ENCODE measurements around the gene CFAP65. TPM values are rescaled to one million over a fixed set of nuclear protein-coding genes. Genes with fewer than 3 reads are reported as not detected.

CFAP65 gene
- total and polyA plus RNA-seq, 9 of the 15 experiments (the other 6 are each of a cell fraction or from before 2014, with no cell fraction given) = not detected

- no peak for TF ChIP-seq POLR2AphosphoS2 (IDR thresholded peaks at IDR 0.05; ENCODE audit: low read length)
- TF ChIP-seq CTCFL (IDR thresholded peaks at IDR 0.05; ENCODE audit: borderline replicate concordance, insufficient read depth, low read depth, low read length, poor library complexity, severe bottlenecking) = no peak
- no peak for TF ChIP-seq DPF2 (IDR thresholded peaks at IDR 0.05)
- no peak for TF ChIP-seq IRF2 (CRISPR knock-in tag; IDR thresholded peaks at IDR 0.05)
- TF ChIP-seq TSHZ1 (CRISPR knock-in tag; IDR thresholded peaks at IDR 0.05) = no peak
- no peak for TF ChIP-seq ZNF740 (CRISPR knock-in tag; IDR thresholded peaks at IDR 0.05)
- TF ChIP-seq ZNF740 (tag; IDR thresholded peaks at IDR 0.05) = no peak
- no peak for TF ChIP-seq ZNF280A (IDR thresholded peaks at IDR 0.05; ENCODE audit: low read depth, partially characterized antibody)
- TF ChIP-seq ZBTB49 (CRISPR knock-in tag; IDR thresholded peaks at IDR 0.05; ENCODE audit: borderline replicate concordance) = no peak
- no peak for TF ChIP-seq SNAPC5 (CRISPR knock-in tag; IDR thresholded peaks at IDR 0.05)
- TF ChIP-seq MECOM (CRISPR knock-in tag; IDR thresholded peaks at IDR 0.05) = no peak
- no peak for TF ChIP-seq SOX6 (IDR thresholded peaks at IDR 0.05)
- no peak for TF ChIP-seq DEAF1 (CRISPR knock-in tag; IDR thresholded peaks at IDR 0.05)
- no peak for TF ChIP-seq RFX5 (IDR thresholded peaks at IDR 0.05; ENCODE audit: low read depth, low read length)
- TF ChIP-seq ETV1 (tag; conservative IDR thresholded peaks at IDR 0.05; ENCODE audit: low read depth) = no peak
Observed at GRCh38 chr2:218991674-218992168, 49.6 kb downstream of the CFAP65 start (continued).

Data from K562 (cell line).